Kidney (tissue), 14 donors: ENCODE results near the gene ERO1B. TPM values are rescaled to one million over a fixed set of nuclear protein-coding genes. Genes with fewer than 3 reads are reported as not detected.
"Not testable (repeated sequence)": the region's sequence is repeated elsewhere in the genome, so short reads cannot be mapped to it uniquely, and the experiment has no call there.

Experiments
- DNase-seq, 5 donors: peaks; one replicate each; pipeline ENCODE4 v3.0.0-alpha.2; 2013 to 2020
- FAIRE-seq: peaks from 2 replicates; lab custom pipeline; 2012; peaks lifted over from hg19 to GRCh38; lab: Jason Lieb, UNC
- H3K27ac ChIP-seq, 2 donors: one replicate each; pipeline ENCODE4 v1.7.0; 2013; ENCODE audit warnings: low read depth in 2 of 2, low read length in 2 of 2, inconsistent platforms in 1 of 2
- H3K27me3 ChIP-seq: one replicate; pipeline ENCODE4 v1.7.1; 2013; ENCODE audit warnings: low read length, inconsistent platforms; ENCODE audit not compliant: control insufficient read depth, insufficient read depth
- H3K36me3 ChIP-seq, 3 donors: one replicate each; pipeline versions ENCODE4 v1.7.0 to v1.7.1; 2013; ENCODE audit warnings: low read length in 3 of 3, control low read depth in 1 of 3, inconsistent platforms in 1 of 3; ENCODE audit not compliant: insufficient read depth in 3 of 3, control insufficient read depth in 2 of 3
- H3K4me1 ChIP-seq, 3 donors: one replicate each; pipeline versions ENCODE4 v1.7.0 to v1.7.1; 2013; ENCODE audit warnings: low read length in 3 of 3, inconsistent platforms in 1 of 3, low read depth in 1 of 3; ENCODE audit not compliant: control insufficient read depth in 2 of 3, insufficient read depth in 2 of 3
- H3K4me3 ChIP-seq, 3 donors: one replicate each; pipeline versions ENCODE4 v1.7.0 to v1.8.1; 2013; ENCODE audit warnings: low read length in 3 of 3, control low read depth in 1 of 3, inconsistent platforms in 1 of 3
- H3K9ac ChIP-seq, 3 donors: one replicate each; pipeline versions ENCODE4 v1.7.0 to v1.7.1; 2013; ENCODE audit warnings: low read length in 3 of 3, control low read depth in 1 of 3, inconsistent platforms in 1 of 3
- H3K9me3 ChIP-seq, 3 donors: one replicate each; pipeline versions ENCODE4 v1.7.0 to v1.7.1; 2013; ENCODE audit warnings: low read length in 3 of 3, control low read depth in 1 of 3, inconsistent platforms in 1 of 3; ENCODE audit not compliant: control insufficient read depth in 2 of 3, insufficient read depth in 1 of 3
- intact Hi-C: fragments of 100-400 bp; cut with DNase I; formaldehyde crosslinking; loops from one replicate; pipeline ENCODE4 v1.11.1; 2022
- polyA plus RNA-seq: library from polyadenylated mRNA; stranded (reverse); fragments of 350-450 nt; fragmentation: Illumina TruSeq; extraction: RNeasy Lipid Tissue Mini Kit (QIAGEN cat#74804); gene quantifications from one replicate; pipeline ENCODE4 v1.2.3, GENCODE V29; 2014; ENCODE audit warnings: low read depth, low replicate concordance; ENCODE audit not compliant: insufficient read depth
- total RNA-seq: library from RNA; stranded (reverse); fragmentation: NEBNext Ultra II Directional; extraction: Animal tissue kit (Norgen Biotek cat#: 25700); gene quantifications from one replicate; pipeline ENCODE4 v1.2.1, GENCODE V29; 2021
- TF ChIP-seq, protein P1 (sequence below): IDR thresholded peaks from 3 replicates; pipeline ENCODE4 v1.5.1; 2012; ENCODE audit warnings: mild to moderate bottlenecking, moderate library complexity, borderline replicate concordance; ENCODE audit not compliant: insufficient read depth; ENCODE audit errors: extremely low read depth
- donor health status: control.
- donor health status: control.
- donor health status: control.
- donor health status: control.
- donor health status: control.
- donor health status: DM: yes; HTN: yes; CAD: no.
- donor health status: Normal renal cell carcinoma (clear cell type).

The ERO1B gene
- total and polyA plus RNA-seq, 2 donors from 2014 or later = 5.7 to 9.9 TPM

DNA sequence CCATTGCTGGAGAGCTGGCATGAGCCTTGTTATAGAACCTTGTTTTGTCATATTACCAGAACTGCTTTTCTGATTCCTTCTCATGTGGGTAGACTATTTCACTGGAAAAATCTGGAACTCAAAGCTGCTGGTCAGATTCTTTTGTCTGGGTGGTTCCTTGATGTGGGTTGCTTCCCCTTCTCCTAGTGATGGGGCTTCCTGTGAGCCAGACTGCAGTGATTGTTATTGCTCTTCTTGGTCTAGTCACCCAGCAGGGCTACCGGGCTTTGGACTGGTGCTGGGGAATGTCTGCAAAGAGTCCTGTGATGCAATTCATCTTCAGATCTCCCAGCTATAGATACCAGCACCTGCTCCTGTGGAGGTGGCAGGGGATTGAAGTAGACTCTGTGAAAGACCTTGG is 80.0 kb downstream of the ERO1B start:
- Histone ChIP-seq H3K4me3 (no peak overlapping the region), H3K4me1 (no peaks in the 10 kb centered on the region), H3K36me3 (peaks cover 2 to 5% (median 2%) of the 10 kb centered on the region in 3 donors), H3K9ac (no peak overlapping the region), H3K9me3 (peaks cover 0 to 13% (median 4%) of the 10 kb centered on the region in 3 donors), H3K27ac (no peak overlapping the region), H3K27me3 (no peaks in the 10 kb centered on the region)
- intact Hi-C loops = no loop called here
- no peak for DNase-seq
- no peak for FAIRE-seq
- TF ChIP-seq, protein P1, sequence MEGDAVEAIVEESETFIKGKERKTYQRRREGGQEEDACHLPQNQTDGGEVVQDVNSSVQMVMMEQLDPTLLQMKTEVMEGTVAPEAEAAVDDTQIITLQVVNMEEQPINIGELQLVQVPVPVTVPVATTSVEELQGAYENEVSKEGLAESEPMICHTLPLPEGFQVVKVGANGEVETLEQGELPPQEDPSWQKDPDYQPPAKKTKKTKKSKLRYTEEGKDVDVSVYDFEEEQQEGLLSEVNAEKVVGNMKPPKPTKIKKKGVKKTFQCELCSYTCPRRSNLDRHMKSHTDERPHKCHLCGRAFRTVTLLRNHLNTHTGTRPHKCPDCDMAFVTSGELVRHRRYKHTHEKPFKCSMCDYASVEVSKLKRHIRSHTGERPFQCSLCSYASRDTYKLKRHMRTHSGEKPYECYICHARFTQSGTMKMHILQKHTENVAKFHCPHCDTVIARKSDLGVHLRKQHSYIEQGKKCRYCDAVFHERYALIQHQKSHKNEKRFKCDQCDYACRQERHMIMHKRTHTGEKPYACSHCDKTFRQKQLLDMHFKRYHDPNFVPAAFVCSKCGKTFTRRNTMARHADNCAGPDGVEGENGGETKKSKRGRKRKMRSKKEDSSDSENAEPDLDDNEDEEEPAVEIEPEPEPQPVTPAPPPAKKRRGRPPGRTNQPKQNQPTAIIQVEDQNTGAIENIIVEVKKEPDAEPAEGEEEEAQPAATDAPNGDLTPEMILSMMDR = no peak

DNA sequence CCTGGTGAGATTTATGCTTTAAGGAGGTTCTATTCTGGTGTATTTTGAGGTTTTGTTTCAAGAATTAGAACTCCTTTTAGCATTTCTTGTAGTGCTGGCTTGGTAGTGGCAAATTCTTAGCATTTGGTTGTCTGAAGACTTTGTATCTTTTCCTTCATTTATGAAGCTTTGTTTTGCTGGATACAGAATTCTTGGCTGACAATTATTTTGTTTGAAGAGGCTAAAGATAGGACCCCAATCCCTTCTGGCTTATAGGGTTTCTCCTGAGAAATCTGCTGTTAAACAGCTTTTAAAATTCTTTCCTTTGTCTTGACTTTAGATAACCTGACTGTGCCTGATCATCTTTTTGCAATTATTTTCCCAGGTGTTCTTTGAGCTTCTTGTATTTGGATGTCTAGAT is 80.8 kb downstream of the ERO1B start:
- Histone ChIP-seq H3K36me3 (peaks cover 0 to 2% (median 0%) of the 10 kb centered on the region in 3 donors), H3K27me3 (no peaks in the 10 kb centered on the region), H3K4me3 (no peak overlapping the region), H3K9ac (no peak overlapping the region), H3K4me1 (no peaks in the 10 kb centered on the region), H3K9me3 (peaks cover 0 to 13% (median 4%) of the 10 kb centered on the region in 3 donors), H3K27ac (no peak overlapping the region)
- intact Hi-C loops = no loop called here
- TF ChIP-seq, protein P1 = no peak
- DNase-seq (no peak), FAIRE-seq (no peak)

DNA sequence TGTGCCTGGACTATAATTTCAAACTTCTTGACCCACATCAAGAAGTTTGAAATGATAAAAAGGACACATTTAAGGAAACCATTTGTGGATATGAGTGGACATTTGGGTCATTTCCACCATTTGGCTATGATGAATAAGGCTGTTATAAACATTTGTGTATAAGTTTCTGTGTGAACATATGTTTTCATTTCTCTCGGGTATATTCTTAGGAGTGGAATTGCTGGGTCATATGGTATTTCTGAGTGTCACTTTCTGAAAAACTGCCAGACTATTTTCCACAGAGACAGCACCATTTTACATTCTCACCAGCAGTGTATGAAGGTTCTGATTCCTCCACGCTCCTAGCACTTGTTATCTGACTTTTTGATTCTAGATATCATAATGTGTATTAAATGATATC is 88.6 kb downstream of the ERO1B start:
- H3K9me3 ChIP-seq = no peaks in the 10 kb centered on the region
- H3K4me1 ChIP-seq = peaks cover 0 to 8% (median 0%) of the 10 kb centered on the region in 3 donors
- no peaks in the 10 kb centered on the region for H3K27me3 ChIP-seq
- no peak overlapping the region for H3K9ac ChIP-seq
- H3K4me3 ChIP-seq = no peak overlapping the region
- H3K36me3 ChIP-seq = no peaks in the 10 kb centered on the region
- TF ChIP-seq, protein P1 = no peak
- H3K27ac ChIP-seq = no peak overlapping the region
- FAIRE-seq = no peak
- DNase-seq = no peak
- intact Hi-C loops = no loop called here

- intact Hi-C loops, DNase-seq, H3K9ac ChIP-seq, H3K9me3 ChIP-seq, H3K4me1 ChIP-seq, H3K27me3 ChIP-seq, FAIRE-seq, H3K4me3 ChIP-seq, H3K27ac ChIP-seq, H3K36me3 ChIP-seq: not testable (repeated sequence)
These were observed 93.7 kb downstream of the ERO1B start for GRCh38 chr1:236188084-236188483.

DNA sequence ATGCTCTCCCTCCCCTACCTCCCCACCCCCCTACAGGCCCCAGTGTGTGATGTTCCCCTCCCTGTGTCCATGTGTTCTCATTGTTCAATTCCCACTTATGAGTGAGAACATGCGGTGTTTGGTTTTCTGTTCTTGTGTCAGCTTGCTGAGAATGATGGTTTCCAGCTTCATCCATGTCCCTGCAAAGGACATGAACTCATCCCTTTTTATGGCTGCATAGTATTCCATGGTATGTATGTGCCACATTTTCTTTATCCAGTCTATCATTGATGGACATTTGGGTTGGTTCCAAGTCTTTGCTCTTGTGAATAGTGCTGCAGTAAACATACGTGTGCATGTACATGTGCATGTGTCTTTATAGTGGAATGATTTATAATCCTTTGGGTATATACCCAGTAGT is 95.3 kb downstream of the ERO1B start:
- FAIRE-seq, H3K9ac ChIP-seq, H3K27ac ChIP-seq, H3K4me1 ChIP-seq, H3K4me3 ChIP-seq, H3K36me3 ChIP-seq, intact Hi-C loops, H3K27me3 ChIP-seq, H3K9me3 ChIP-seq, DNase-seq: not testable (repeated sequence)
